HepG2 (cell line): ENCODE data around the gene STK24. TPM values are rescaled to one million over a fixed set of nuclear protein-coding genes. Genes with fewer than 3 reads are reported as not detected.

Source experiments
- KDM5B ChIP-seq: sonication (generic); formaldehyde crosslinking; IDR thresholded peaks from 2 replicates; pipeline ENCODE4 v1.4.0; 2020; ENCODE audit warnings: missing genetic modification reagents, mild to moderate bottlenecking, borderline replicate concordance
- LBX2 ChIP-seq: sonication (generic); formaldehyde crosslinking; IDR thresholded peaks from 2 replicates; pipeline ENCODE4 v1.5.0; 2020; ENCODE audit warnings: missing genetic modification reagents, mild to moderate bottlenecking, borderline replicate concordance
- MYPOP ChIP-seq: sonication (generic); formaldehyde crosslinking; IDR thresholded peaks from 2 replicates; pipeline ENCODE4 v1.8.1; 2023; ENCODE audit warnings: mild to moderate bottlenecking, moderate library complexity, missing genetic modification reagents
- PAWR ChIP-seq: sonication (generic); formaldehyde crosslinking; IDR thresholded peaks from 2 replicates; pipeline ENCODE4 v1.4.0; 2020; ENCODE audit warnings: missing genetic modification reagents, mild to moderate bottlenecking, borderline replicate concordance
- PCBP1 ChIP-seq: fragments of 200-400 bp; formaldehyde crosslinking; IDR thresholded peaks from 2 replicates; pipeline ENCODE4 v1.6.1; 2017; ENCODE audit warnings: mild to moderate bottlenecking, low read depth, low read length, borderline replicate concordance
- SMARCC2 ChIP-seq: fragments of 450-650 bp; IDR thresholded peaks from 2 replicates; pipeline ENCODE4 v1.6.1; 2017; ENCODE audit warnings: antibody characterized with exemption, mild to moderate bottlenecking
- TFE3 ChIP-seq: IDR thresholded peaks from 2 replicates; pipeline ENCODE4 v1.6.1; 2016
- ZBTB10 ChIP-seq: sonication (generic); formaldehyde crosslinking; IDR thresholded peaks from 2 replicates; pipeline ENCODE4 v1.4.0; 2020; ENCODE audit warnings: missing genetic modification reagents, borderline replicate concordance
- ZBTB20 ChIP-seq: sonication (generic); formaldehyde crosslinking; IDR thresholded peaks from 2 replicates; pipeline ENCODE4 v1.8.1; 2023; ENCODE audit warnings: missing genetic modification reagents, low read depth, mild to moderate bottlenecking, borderline replicate concordance
- ZBTB43 ChIP-seq: sonication (generic); formaldehyde crosslinking; conservative IDR thresholded peaks from 2 replicates; pipeline ENCODE4 v1.4.0; 2020; ENCODE audit warnings: missing genetic modification reagents
- ZNF33B ChIP-seq: sonication (generic); formaldehyde crosslinking; IDR thresholded peaks from 2 replicates; pipeline ENCODE4 v1.5.1; 2020; ENCODE audit warnings: mild to moderate bottlenecking, missing genetic modification reagents
- ZNF558 ChIP-seq: sonication (generic); formaldehyde crosslinking; IDR thresholded peaks from 2 replicates; pipeline ENCODE4 v1.9.0; 2022; ENCODE audit warnings: mild to moderate bottlenecking, missing genetic modification reagents, borderline replicate concordance
- ZNF792 ChIP-seq: IDR thresholded peaks from 2 replicates; pipeline ENCODE4 v1.6.1; 2016
- polyA plus RNA-seq, 8 experiments: library from polyadenylated mRNA; depleted of rRNA in 3 of 8; stranded (reverse) in 7 of 8; unstranded in 1 of 8; fragments of >200 nt; fragmentation: Illumina TruSeq in 4 of 8; extraction: Trizol in 4 of 8; gene quantifications; 2 replicates each; pipeline versions ENCODE4 v1.2.1 to v1.2.3, GENCODE V29; 2011 to 2016; ENCODE audit warnings: low read depth in 4 of 8, missing spikeins in 1 of 8, mixed read lengths in 1 of 8; ENCODE audit not compliant: insufficient read depth in 1 of 8
- total RNA-seq, 5 experiments: library from RNA; depleted of rRNA; stranded (reverse); fragments of >200 nt; fragmentation: Illumina TruSeq; extraction: Trizol; gene quantifications; 2 replicates each; pipeline ENCODE4 v1.2.3, GENCODE V29; 2016; ENCODE audit warnings: low read depth in 1 of 5
- TF ChIP-seq, protein P1 (sequence below): sonication (generic); formaldehyde crosslinking; IDR thresholded peaks from 2 replicates; pipeline ENCODE4 v1.4.0; 2020; ENCODE audit warnings: missing genetic modification reagents

Gene STK24
- total and polyA plus RNA-seq, 2 of the 13 experiments (the other 11 are each of a cell fraction or from before 2014, with no cell fraction given), result 51.3 to 73.0 TPM

DNA sequence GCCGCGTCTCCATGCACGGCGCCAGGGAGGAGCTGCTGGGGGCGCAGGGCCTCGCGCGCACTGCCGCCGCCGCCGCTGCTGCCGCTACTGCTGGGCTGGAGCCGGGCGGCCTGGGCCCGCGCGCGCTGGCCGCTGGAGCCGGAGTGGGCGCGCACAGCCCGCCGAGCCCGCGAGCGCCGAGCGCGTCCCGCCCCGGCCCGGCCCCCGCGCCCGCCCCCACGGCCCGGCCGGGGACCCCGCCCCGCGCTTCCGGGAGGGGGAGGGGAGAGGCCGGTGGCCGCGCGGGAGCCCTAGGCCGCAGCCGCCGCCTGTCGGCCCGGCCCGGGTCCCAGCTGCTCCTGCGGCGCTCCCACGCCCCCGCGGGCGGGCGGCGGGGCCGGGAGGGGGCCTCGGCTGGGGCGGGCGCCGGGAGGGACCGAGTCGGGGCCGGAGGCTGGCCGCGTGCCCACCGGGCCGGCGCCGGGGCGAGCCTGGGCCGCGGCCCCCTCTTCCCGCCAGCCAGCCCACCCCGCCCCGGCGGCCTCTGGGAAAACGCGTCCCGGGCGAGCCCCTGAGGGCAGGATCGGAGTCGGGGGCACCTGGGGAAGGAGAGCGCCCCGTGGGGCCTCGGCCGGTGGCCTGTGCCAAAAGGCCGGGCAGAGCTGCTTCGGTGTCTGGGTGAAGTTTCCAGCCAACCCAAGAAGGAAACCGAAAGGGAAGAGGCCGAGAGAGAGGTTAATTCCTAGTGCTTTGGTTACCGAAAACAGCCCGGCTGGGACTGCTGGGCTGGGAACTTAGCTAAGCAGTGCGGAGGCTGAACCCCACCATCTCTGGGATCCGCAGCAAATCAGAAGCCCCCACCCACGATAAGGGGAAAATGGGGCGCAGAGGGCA is at the start of gene STK24 (continued):
- peak; percentile 70; the same call in 1 of the 2 replicates for TF ChIP-seq ZBTB10 (CRISPR knock-in tag)
- peak; percentile 38; the same call in 1 of the 2 replicates for TF ChIP-seq KDM5B (CRISPR knock-in tag)
- TF ChIP-seq PAWR, result no peak
- no peak for TF ChIP-seq ZBTB43 (CRISPR knock-in tag)
- 0 out of 2 replicates have a peak, but pooled peaks have one; percentile 24 for TF ChIP-seq MYPOP (CRISPR knock-in tag)
- TF ChIP-seq PCBP1, result 0 out of 2 replicates have a peak, but pooled peaks have one; percentile 62
- TF ChIP-seq ZNF33B (CRISPR knock-in tag), result no peak
- no peak for TF ChIP-seq ZNF558 (CRISPR knock-in tag)
- no peak; the same call in 1 of the 2 replicates for TF ChIP-seq ZBTB20 (CRISPR knock-in tag)
- TF ChIP-seq SMARCC2, result no peak
- TF ChIP-seq, protein P1, sequence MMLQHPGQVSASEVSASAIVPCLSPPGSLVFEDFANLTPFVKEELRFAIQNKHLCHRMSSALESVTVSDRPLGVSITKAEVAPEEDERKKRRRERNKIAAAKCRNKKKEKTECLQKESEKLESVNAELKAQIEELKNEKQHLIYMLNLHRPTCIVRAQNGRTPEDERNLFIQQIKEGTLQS, result no peak
- no peak for TF ChIP-seq ZNF792 (CRISPR knock-in tag)
- no peak for TF ChIP-seq LBX2 (CRISPR knock-in tag)
- TF ChIP-seq TFE3 (CRISPR knock-in tag), result no peak
